ENCODE data around the gene NUP43.
"Not testable (repeated sequence)": the region's sequence is repeated elsewhere in the genome, so short reads cannot be mapped to it uniquely, and the experiment has no call there.

NUP43 gene

DNA sequence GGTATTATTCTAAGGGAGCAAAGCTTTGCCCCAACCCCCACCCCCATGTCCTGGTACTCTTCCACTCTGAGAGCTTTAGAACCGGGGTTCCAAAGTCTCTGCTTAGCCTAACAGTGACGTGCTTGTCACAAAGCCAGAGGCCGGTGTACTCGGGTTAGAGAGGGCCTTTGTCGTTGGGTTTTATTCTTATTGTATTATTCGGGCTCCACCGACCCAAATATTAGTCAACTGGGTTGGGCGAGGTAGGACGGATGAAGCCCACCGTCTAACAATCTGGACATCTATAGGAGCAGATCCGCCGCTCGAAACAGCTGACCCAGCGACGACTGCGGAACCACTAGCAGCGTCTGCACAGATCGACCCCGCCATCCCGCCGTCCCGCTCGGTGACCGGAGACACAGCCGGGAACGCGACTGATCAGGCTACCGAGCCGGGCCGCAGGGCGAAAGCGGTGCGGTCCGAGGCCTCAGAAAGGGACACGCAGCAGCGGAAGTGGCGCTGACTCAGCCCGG is 2.8 kb upstream of the NUP43 start:
- DNase-seq (ENCODE audit: low spot score), result not testable (repeated sequence)

DNA sequence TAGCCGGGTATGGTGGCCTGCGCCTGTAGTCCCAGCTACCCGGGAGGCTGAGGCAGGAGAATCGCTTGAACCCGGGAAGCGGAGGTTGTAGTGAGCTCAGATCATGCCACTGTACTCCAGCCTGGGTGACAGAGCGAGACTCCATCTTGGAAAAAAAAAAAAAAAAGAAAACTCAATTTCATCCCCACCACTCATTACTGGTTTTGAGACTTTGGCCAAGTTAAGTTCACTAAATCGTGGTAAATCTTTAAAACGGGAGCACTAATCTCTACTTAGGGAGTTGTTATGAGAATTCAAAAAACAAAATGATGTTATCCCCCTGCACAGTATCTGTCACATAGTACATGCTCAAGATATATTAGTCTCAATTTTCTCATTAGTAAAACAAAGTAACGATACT is 1.1 kb downstream of the NUP43 start:
- not testable (repeated sequence) for DNase-seq (ENCODE audit: low spot score)

DNA sequence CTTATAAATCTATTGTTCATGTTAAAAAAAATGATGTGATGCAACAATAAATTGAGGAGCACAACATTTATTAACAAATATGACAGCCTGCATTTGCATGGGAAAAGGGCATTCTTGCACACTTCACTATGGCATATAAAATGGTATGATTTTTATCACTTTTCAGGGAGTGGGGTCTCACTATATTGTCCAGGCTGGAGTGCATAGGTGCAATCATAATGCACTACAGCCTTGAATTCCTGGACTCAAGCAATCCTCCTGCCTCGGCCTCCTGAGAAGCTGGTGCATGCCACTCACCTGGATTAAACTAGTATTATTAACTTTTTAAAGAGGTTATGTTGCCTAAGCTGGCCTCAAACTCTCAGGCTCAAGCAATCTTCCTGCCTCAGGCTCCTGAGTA is 11.4 kb downstream of the NUP43 start:
- DNase-seq (ENCODE audit: low spot score), result no peak

DNA sequence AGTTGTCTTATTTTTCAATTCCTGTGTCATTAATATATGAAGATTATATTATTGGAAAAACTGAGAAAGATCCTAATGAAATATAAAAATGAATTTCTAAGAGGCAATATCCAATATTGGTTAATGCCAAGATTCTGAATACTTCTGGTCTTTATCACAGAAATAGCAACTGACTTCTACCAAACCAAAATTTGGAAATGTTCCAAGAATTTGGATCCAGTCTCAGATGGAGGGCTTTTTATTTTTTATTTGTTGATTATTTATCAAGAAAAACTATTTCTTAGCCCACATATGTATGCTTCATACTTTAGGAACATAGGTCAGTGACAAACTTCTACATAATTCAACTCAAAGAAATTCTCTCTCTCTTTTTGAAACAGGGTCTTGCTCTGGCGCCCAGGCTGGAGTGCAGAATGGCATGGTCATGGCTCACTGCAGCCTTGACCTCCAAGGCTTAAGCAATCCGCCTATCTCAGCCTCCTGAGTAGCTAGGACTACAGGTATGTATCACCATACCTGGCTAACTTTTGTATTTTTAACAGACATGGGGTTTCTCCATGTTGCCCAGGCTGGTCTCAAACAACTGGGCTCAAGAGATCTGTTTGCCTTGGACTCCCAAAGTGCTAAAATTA is 13.1 kb downstream of the NUP43 start:
- DNase-seq (ENCODE audit: low spot score), result no peak

DNA sequence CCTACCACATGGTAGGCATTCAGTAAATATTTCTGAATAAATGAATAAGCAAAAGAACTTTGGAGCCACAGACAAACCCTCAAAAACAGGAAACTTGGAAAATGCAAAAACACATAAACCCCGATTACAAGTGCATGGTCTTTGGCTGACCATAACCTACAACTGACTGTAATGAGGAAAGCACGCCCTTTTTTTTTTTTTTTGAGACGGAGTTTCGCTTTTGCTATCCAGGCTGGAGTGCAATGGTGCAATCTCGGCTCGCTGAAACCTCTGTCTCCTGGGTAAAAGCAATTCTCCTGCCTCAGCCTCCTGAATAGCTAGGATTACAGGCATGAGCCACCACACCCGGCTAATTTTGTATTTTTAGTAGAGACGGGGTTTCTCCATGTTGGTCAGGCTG is 16.5 kb downstream of the NUP43 start:
- no peak for DNase-seq (ENCODE audit: low spot score)

DNA sequence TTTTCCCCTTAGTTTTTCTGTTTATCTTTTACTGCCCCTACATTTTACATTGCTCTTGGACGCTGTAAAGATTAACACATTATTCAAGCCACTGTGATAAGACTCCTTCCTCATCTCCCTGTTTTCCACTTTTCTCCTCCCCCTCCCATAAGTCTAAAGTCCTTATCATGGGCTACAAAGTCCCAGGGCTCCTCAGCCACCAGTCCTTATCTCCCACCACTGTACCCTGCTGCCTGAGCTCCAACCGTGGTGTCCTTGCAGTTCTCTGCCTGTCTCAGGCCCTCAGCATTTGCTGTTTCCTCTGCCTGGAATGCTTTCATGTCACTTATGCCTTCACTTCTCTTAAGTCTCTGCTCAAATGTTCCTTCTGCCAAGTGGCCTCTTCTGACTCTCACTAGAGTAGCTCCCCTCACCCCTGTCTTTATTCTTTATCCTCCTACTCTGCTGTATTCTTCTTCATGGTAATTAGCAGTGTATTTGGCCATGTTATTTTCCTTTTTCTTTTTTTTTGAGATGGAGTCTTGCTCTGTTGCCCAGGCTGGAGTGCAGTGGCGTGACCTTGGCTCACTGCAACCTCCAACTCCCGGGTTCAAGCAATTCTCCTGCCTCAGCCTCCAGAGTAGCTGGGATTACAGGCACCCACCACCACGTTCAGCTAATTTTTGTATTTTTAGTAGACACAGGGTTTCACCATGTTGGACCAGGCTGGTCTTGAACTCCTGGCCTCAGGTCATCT is 17.7 kb downstream of the NUP43 start:
- no peak for DNase-seq (ENCODE audit: low spot score)

DNA sequence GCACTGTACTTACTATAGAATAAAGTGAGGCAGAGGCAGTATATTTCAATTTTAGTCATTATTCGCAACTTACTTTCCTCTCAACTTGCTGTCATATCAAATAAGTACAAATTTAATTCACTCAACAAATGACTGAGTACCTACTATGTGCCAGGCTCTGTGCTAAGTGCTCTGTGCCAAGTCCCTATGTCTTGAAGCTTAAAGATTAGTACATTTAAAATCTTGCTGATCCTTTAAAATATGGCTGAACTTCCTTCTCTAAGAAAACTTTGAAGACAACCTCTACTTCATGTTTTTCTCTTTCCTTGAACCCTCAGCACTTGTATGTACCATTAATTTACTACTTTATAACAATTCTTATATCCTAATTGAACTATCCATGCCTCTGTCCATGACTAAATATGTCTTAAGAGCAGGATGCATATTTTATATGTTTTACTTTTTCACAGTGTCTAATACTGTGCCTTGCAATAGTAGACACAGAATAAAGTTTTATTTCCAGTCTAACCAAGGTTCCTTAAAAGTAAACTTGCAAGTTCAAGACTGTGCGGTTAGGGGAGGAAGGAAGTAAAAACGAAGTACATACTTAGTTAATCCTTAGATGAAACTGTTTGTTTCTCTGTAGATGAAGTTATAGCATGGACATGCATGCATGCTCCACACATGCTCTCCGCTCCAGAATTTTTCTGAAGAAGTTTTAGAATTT is 18.4 kb downstream of the NUP43 start:
- DNase-seq (ENCODE audit: low spot score), result no peak

DNA sequence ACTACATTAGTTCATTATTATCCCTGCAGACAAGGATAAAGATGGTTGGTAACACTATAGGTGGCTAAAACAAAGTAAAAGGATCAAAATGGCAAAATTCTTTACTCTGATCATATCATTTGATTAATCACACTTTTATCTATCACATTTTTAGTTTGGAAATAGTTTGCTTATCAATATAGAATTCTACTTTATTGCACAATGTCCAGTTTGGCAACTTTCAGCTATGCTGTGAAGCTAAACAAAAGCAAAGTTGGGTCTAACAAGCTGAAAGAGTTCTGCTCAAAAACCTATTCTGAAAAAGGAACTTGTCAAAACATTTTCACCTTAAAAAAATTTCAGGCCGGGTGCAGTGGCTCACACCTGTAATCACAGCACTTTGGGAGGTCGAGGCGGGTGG is 20.5 kb downstream of the NUP43 start:
- DNase-seq (ENCODE audit: low spot score), result no peak

DNA sequence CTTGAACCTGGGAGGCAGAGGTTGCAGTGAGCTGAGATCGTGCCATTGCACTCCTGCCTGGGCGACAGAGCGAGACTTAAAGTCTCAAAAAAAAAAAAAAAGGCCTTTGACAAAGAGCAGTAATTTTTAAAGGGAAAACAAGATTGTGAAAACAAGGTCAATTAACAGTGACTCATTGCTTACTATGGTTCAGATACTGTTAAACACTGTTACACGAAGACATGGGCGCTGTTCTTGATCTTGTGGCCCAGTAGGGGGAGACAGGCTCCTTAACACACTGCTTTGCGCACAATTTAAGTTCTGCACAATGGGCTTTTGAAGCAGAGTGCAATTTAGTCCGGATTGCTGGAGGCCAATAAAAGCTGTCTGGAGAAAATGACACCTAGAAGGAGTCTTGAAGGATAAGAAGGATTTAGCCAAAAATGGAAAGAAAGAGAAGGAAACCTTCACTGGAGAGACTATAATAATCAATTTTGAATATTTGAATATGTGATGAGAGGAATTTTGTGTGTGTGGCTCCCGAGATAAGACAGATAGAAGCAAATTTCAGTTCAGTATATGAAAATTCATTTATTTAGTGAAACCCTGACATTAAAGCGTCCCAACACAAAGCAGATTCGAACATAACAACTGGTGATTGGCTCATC is 22.4 kb downstream of the NUP43 start:
- no peak for DNase-seq (ENCODE audit: low spot score)

DNA sequence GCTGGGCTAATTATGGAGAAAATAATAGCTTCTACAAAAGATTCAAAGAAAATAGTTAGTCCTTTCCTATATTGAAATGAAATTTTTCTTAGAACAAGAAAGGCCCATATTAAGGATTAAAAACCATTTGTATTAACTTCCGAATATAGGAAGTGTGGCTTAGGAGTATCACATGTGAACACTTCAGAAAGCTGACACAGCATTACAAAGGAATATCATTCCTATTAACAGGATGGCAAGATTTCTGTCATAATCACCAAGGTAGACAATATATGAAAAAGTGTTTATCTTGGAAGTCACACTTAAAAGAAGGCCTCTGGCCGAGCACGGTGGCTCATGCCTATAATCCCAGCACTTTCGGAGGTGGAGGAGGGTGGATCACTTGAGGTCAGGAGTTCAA is 23.1 kb downstream of the NUP43 start:
- DNase-seq (ENCODE audit: low spot score), result no peak

DNA sequence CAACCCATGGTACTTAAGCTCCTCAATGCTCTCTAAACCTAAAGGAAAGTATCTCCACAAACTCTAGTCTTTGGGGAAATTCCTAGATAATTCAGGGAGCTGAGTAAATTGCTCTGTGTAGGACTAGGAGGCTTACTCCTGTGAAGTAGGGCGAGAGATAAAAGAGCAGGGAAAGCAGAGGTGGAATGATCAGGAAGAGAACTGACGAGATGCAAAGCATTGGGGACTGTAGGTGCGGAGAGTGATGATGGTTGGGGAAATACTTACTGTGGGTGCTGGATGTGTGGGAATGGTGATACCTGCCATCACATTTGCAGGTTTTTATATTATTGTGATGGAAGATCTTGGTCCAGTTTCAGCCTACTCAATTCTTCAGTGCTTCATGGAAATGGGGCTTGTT is 26.8 kb downstream of the NUP43 start:
- no peak for DNase-seq (ENCODE audit: low spot score)

DNA sequence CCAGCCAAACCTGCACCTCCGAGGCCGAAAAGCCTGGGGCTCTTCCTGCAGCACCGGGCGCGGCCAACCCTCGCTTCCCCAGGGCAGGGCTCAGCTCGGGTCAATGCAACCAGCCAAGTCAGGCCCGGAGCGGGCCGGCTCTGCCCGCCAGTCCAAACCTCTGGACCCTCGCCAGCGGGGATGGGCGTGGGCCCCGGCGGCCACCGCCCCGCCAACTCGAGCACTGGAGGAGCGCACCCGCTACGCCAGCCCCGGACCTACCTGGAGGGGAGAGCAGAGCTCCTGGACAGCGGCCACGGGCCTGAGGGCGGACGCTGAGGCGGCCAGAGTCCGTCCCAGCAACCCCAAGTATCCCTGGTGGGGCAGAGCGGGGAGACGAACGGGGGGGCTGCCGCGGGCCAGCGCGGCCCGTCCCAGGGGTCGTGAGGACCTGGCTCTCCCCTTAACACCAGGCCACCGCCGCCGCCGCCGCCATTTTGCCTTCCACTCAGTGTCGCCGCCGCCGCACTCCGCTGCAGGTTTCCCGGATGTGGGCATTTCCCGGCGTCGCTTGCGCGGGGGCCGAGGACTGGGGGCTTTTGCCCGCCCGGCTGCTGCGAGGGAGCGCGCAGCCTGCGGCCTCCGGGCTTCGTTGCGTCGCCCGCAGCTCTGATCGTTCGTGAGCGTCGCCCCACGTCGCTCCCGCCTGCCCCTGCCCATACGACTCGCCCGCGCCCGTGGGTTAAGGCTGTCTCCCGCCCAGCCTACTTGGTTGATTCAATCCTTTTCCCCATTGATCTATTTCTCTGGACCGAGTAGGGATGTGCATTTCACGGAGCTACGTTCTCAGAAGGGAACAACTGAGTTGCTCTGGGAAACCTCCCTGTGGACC is 28.5 kb downstream of the NUP43 start, which contains the start of gene LATS1:
LATS1 (minus strand) TSS at position 514 of the 871 bp plus-strand sequence. CDS start 15,975 bp downstream, outside the sequence.
- DNase-seq (ENCODE audit: low spot score), result peak; percentile 93

DNA sequence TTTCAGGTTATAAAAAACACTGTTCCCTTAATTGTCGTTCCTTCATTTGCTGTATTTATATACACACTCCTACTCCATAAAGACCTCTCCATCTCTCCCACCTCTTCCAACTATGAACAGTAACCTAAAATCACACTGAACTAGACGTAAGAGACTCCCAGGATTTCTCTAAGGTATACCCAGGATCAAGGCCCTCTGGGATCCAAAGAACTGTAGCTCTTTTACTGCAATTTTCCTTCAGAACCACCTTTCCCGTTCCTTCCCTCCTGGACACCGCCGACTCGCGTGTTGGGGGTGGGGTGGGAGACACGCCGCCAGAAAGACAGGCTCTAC is 29.1 kb downstream of the NUP43 start:
- no peak for DNase-seq (ENCODE audit: low spot score)

DNA sequence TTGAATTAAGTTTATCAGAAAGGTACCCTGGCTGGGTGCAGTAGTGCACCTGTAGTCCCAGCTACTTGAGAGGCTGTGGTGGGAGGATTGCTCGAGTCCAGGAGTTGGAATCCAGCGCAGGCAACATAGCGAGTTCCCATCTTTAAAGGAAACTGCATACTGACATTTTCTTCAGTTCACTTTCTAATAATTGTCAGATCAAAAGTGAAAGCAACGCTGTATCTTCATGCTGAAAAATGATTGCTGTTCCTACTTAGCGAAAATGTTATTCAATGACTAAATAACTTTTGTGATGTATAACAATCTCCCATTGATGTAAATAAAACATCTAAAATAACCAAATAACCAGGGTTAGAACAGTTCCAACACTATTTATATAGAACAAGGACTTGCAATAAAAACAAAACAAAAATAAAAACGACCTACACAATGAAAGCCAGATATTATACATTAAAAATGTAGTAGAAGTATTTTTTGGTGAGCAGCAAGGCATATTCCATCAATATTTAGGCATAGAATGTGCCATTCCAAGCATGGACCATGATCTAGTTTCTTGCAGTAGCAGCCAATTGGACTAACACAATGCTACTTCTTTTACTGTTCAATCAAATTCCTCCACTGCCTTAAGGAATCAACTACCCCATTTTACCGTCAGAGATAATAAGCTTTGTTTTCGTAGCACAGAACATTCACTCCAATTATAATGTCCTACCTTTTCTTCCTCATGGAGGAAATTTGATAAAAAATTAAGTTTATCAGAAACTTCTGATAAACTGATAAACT is 30.0 kb downstream of the NUP43 start:
- no peak for DNase-seq (ENCODE audit: low spot score)

DNA sequence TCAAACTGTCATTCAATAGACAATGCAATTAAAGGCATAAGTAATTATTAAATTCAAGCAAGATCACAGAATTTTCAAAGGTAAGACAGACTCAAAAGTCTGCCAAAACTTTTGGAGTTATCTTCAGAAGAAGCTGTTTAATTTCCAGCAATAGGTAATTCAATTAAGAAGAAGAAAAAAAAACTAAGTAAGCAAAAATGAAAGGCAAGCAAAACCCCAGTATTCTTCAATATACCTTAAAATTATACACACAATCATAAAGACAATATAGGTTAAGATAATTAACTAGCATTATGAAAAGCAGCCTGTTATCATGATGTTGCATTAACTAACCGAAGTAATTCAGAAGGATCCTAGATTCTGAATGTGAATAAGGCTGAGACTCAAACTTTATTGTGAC is 31.9 kb downstream of the NUP43 start:
- no peak for DNase-seq (ENCODE audit: low spot score)

DNA sequence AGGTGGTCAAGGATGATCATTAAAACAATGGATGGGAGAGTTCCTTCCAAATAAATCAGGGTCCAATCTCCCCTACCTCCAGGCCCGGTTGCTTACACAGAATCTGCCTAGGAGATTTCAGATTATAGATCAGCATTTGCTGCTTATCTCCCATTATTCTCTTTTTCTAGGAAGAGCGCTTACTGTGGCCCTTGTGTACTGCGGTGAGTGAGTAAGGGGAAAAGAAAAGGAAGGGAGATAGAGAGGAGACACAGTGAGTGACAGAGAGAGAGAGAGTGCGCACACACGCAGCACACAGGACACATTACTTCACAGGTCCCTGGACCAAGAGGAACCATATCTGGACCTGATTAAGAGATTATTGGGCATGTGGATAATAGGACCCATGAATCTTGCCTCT is 34.6 kb downstream of the NUP43 start:
- DNase-seq (ENCODE audit: low spot score), result no peak

DNA sequence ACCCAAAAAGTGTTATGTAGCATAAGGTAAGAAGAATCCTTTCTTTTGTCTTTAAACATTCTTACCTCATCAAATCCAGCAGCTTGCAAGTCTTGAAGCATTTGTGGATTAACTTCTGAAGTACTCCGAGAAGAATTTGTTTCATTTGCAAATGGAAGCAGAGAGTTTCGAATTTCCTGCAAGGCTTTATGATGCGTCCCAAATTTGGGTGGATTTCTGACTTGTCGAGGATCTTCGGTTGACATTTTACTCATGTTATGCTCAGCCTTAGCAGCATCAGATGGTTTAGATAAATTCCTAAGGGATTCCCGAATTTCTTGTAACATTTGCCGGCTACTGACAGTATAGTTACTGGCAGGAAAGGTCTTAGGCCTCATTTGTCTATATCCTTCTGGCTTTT is 44.6 kb downstream of the NUP43 start:
- no peak for DNase-seq (ENCODE audit: low spot score)

DNA sequence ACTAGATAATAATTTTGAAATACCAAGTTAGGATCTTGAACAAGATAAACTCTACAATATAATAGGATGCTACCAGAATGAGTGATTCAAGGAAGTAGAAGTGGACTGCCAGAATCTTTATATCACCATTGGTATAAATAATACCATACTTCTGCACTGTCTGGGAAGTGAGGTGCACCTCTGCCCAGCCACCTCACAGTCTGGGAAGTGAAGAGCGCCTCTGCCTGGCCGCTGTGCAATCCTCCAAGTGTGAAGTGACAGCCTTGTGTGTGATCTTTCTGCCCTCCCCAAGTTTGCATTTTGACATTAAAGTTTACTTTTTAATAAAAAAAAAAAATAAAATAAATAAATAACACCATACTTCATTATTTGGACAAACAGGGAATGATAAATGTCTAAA is 47.2 kb downstream of the NUP43 start:
- no peak for DNase-seq (ENCODE audit: low spot score)

DNA sequence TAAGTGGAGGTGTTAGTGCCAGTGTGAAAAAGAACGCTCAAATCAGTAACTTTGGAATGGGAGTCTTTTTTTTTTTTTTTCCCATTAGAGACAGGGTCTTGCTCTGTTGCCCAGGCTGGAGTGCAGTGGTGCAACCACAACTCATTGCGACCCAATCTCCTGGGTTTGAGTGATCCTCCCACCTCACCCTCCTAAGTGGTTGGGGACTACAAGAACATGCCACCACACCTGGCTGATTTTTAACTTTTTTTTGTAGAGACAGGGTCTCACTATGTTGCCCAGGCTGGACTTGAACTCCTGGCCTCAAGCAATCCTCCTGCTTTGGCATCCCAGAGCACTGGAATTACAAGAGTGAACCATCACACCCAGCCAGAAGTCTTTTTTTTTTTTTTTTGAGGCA is 48.2 kb downstream of the NUP43 start:
- DNase-seq (ENCODE audit: low spot score), result no peak

DNA sequence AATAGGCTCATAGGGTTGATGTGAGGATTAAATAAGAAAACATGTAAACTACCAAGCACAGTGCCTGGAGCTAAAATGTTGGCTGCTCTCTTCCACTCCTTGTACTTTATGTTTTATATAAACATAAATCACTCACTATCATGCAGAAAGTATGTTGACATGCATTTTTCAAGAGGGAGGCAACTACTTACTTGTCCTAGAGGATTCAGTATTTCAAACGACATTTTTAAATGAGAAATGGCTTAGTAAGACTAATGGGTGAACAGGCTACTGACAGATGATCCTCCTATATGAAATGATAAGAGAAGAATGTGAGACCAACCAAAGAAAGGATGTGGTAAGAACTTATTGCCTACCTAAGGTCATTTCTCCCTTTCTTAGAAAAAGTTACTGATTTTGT is 49.4 kb downstream of the NUP43 start:
- no peak for DNase-seq (ENCODE audit: low spot score)

DNA sequence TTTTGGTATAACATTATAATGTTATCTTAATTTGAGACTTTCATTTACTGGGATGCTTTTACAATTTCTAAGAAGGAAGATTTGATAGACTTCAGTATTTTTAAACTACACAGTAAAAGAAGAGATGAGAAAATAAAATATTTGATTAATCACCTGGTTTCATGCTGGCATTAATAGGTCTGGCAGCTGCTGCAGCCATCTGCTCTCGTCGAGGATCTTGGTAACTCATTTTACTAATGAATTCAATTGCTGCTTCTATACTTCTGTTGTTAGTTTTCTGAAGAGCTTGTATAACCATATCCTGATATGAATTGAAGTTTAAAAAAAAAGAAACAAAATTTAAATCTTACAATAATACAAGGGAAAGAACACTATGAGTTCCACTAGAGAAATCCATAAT is 51.4 kb downstream of the NUP43 start:
- DNase-seq (ENCODE audit: low spot score), result no peak

Measured in left forelimb (tissue), 1 donor.